ENCODE data around the gene EPO. TPM values are rescaled to one million over a fixed set of nuclear protein-coding genes. Genes with fewer than 3 reads are reported as not detected.

The EPO gene
- total and polyA plus RNA-seq, 4 donors, result 0.10 TPM; not detected in 3

- no peak for TF ChIP-seq CTCF (IDR thresholded peaks at IDR 0.05; ENCODE audit: control extremely low read depth, extremely low read depth)
Measured at GRCh38 chr7:100728196-100728595, 7.9 kb downstream of the EPO start.

GRCh38 chr7:100730136-100730800, 10.0 kb downstream of the EPO start:
- Histone ChIP-seq H3K4me3 (no peak overlapping the region), H3K36me3 (ENCODE audit: control insufficient read depth in 4 of 4, insufficient read depth in 4 of 4, low read length in 4 of 4) (no peaks in the 10 kb centered on the region), H3K27ac (ENCODE audit: low read depth in 1 of 2, low read length in 1 of 2) (no peak overlapping the region), H3K9me3 (ENCODE audit: control insufficient read depth in 4 of 4, insufficient read depth in 3 of 4, low read length in 3 of 4) (no peaks in the 10 kb centered on the region), H3K4me1 (ENCODE audit: control insufficient read depth in 5 of 5, insufficient read depth in 5 of 5, low read length in 5 of 5) (peaks cover 0 to 2% (median 0%) of the 10 kb centered on the region in 5 donors), H3K9ac (ENCODE audit: insufficient read depth in 1 of 2, low read length in 2 of 2) (no peak overlapping the region), H3K27me3 (ENCODE audit: control insufficient read depth in 3 of 3, insufficient read depth in 3 of 3, low read length in 2 of 3) (peaks cover 0 to 3% (median 0%) of the 10 kb centered on the region in 3 donors)
- DNase-seq (no peak), ATAC-seq (ENCODE audit: insufficient read depth, low FRiP score) (no peak)
- TF ChIP-seq CTCF (IDR thresholded peaks at IDR 0.05; ENCODE audit: control extremely low read depth, extremely low read depth), result no peak
- WGBS, 2 donors, result 42% methylated on average over 3 of the region's 3 CpGs; no CpG with 5 or more reads in 1 of the 2 donors

More at GRCh38 chr7:100728196-100728595, 7.9 kb downstream of the EPO start:
- WGBS, 2 donors, result 82 to 90% methylated on average over 8 of the region's 8 CpGs
- Histone ChIP-seq H3K4me3 (no peak overlapping the region), H3K9ac (ENCODE audit: insufficient read depth in 1 of 2, low read length in 2 of 2) (no peak overlapping the region), H3K36me3 (ENCODE audit: control insufficient read depth in 4 of 4, insufficient read depth in 4 of 4, low read length in 4 of 4) (no peaks in the 10 kb centered on the region), H3K9me3 (ENCODE audit: control insufficient read depth in 4 of 4, insufficient read depth in 3 of 4, low read length in 3 of 4) (no peaks in the 10 kb centered on the region), H3K4me1 (ENCODE audit: control insufficient read depth in 5 of 5, insufficient read depth in 5 of 5, low read length in 5 of 5) (peaks cover 0 to 2% (median 0%) of the 10 kb centered on the region in 5 donors), H3K27me3 (ENCODE audit: control insufficient read depth in 3 of 3, insufficient read depth in 3 of 3, low read length in 2 of 3) (peaks cover 0 to 5% (median 0%) of the 10 kb centered on the region in 3 donors), H3K27ac (ENCODE audit: low read depth in 1 of 2, low read length in 1 of 2) (no peak overlapping the region)
- DNase-seq (no peak), ATAC-seq (ENCODE audit: insufficient read depth, low FRiP score) (no peak)

GRCh38 chr7:100731937-100732636, 11.8 kb downstream of the EPO start:
- Histone ChIP-seq H3K9ac (ENCODE audit: insufficient read depth in 1 of 2, low read length in 2 of 2) (no peak overlapping the region), H3K27ac (ENCODE audit: low read depth in 1 of 2, low read length in 1 of 2) (no peak overlapping the region), H3K4me3 (no peak overlapping the region), H3K4me1 (ENCODE audit: control insufficient read depth in 5 of 5, insufficient read depth in 5 of 5, low read length in 5 of 5) (no peaks in the 10 kb centered on the region), H3K27me3 (ENCODE audit: control insufficient read depth in 3 of 3, insufficient read depth in 3 of 3, low read length in 2 of 3) (peaks cover 0 to 3% (median 0%) of the 10 kb centered on the region in 3 donors), H3K9me3 (ENCODE audit: control insufficient read depth in 4 of 4, insufficient read depth in 3 of 4, low read length in 3 of 4) (no peaks in the 10 kb centered on the region), H3K36me3 (ENCODE audit: control insufficient read depth in 4 of 4, insufficient read depth in 4 of 4, low read length in 4 of 4) (no peaks in the 10 kb centered on the region)
- no peak for DNase-seq
- no peak for ATAC-seq (ENCODE audit: insufficient read depth, low FRiP score)
- WGBS, 2 donors, result 88% methylated on average over 11 of the region's 11 CpGs; no CpG with 5 or more reads in 1 of the 2 donors
- no peak for TF ChIP-seq CTCF (IDR thresholded peaks at IDR 0.05; ENCODE audit: control extremely low read depth, extremely low read depth)
